T-helper 2 cell (primary cell): ENCODE results near the gene SMIM1.
"Not testable (repeated sequence)": the region's sequence is repeated elsewhere in the genome, so short reads cannot be mapped to it uniquely, and the experiment has no call there.

Experiments used
- DNase-seq, 5 experiments: peaks; one replicate each; pipeline versions ENCODE4 v3.0.0 to v3.0.0-alpha.2; 2012 to 2022

Gene SMIM1

DNA sequence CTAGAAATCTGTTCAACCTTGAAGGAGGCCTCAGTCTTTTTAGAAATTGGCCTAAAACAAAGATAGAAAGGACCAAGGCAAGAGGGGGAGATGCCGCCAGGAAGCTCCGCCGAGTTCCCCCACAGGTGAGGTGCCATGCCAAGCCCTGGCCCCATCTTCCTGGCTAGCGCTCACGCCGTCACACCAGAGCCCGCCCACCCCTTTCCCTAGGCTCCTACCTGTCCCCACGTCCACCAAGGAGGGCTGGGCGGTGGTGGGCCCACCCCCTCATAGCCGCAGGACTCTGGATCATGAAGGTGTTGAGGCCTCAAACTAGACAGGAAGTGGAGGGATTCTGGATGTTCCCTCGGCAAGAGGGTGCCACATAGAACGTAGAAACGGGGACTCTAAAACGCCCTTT lies 35.8 kb upstream of the SMIM1 start:
- DNase-seq = no peak

DNA sequence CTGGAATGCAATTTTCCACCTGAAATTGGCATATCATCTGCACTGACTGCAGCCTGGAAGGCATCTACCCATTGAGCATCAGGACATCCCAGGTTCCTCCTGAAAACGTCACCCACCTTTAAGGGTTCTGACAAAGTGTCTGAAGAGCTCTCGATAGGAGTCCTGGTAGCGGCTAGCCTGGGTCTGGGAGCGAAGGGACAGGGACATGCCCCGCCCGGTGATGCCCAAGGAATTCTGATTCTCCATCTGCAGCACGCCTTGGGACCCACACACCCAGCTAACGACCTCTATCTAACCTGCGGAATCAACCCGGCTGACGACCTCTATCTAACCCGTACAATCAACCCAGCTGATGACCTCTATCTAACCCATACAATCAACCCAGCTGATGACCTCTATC lies 33.6 kb upstream of the SMIM1 start:
- no peak for DNase-seq

DNA sequence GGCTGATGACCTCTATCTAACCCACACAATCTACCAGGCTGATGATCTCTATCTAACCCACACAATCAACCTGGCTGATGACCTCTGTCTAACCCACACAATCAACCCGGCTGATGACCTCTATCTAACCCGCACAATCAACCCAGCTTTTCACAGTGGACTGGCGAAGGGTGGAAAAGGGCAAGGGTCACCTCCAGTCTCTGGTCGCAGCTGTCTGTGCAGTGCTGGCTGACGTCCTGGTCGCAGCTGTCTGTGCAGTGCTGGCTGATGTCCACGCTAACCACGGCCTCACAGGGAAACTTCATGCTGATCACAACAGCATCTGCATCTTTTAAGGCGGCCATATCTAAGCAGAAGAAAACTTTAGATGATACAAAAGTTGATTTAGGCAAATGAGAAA lies 32.5 kb upstream of the SMIM1 start:
- no peak for DNase-seq

DNA sequence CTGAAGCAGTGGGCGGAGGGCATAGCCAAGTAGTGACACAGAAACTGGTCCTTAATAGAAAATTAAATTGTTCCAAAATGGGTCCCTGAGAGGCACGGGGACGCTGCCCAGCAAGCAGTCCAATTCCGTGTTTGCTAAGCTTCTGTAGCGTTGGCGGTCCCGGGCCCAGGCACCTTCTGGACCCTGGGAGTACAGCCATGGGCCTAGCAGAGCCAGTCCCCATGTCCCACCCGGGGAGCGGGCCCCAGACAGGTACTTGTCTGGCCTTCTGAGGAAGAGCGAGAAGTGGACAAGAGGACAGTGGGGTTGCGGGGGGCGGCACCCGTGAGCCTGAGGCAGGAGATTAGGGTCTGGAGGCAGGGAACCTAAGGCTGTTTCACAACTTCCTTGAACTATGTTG lies 31.8 kb upstream of the SMIM1 start:
- no peak for DNase-seq

DNA sequence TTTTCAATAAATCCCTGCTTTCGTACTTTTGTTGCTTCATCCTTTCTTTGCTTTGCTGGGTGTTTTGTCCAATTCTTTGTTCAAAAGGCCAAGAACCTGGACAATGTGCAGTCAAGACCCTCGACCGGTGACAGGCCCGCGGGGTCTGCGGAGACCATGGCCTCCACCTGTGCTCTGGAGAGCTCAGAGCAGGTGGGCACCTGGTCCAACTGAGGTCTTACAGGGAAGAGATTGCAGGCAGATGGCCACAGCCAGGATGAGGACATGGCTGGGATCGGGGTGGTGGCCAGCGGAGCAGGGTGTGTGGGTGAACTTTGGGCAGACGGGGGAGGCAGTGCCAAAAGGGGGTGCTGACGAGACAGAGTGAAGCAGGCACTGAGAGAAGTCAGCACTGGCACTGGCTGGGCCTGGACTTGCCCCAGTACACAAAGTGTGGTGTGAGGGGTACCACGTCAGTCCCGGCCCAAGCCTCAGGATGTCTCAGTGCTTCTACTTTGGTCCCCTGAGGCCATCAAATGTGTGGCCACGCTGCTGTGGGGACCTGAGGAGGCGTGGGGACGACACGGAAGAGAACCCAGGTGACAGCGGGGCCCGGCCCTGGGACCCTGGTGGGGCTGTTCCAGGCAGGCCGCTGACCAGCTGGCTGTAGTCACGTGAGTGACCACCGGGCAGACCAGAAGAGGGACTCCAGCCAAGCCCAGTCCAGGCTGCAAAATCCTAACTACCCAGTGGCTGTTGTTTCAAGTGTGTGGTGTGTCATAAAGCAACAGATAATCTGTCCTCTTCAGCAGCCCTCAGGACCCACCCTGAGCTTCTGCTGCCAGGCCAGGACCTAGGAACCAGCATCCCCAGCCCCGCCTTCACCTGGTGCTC lies 30.7 kb upstream of the SMIM1 start:
- no peak for DNase-seq

DNA sequence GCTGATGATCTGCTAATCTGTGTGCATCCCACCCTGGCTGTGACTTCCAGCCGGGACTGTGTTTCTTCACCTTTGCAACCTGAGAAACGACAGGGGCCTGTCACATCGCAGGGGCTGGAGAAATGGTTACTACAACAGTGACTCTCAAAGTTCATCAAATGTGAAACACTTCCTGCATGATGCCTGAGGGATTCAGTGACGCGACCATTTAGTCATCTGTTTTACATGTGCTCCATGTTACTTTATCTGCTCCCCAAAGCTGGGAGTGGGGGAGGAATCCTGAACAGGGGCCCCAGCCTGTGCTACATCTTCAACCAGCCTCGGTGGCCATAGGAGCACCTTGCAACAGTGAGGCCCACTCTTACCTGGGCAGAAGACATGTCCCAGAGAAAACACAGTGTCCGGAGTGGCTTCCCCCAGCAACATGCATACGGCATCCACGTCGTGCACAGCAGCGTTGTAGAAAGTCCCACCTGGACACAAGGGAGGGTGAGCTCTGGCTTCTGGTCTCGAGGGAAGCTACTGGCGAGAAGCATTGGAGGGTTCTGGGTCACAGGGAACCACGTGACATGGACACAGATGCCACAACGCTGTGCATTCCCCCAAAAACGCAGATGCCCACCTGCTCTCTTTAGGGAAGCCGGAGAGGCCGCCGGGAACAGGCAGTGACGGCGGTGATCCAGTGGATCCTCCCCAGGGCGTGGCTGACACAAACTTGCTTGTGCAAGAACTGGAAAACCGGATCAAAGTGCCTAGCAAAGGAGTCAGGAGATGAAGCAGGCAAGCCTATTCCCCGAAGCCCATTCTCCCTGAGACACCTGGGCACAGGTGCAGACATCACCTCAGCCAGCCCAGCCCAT lies 29.9 kb upstream of the SMIM1 start:
- no peak for DNase-seq

DNA sequence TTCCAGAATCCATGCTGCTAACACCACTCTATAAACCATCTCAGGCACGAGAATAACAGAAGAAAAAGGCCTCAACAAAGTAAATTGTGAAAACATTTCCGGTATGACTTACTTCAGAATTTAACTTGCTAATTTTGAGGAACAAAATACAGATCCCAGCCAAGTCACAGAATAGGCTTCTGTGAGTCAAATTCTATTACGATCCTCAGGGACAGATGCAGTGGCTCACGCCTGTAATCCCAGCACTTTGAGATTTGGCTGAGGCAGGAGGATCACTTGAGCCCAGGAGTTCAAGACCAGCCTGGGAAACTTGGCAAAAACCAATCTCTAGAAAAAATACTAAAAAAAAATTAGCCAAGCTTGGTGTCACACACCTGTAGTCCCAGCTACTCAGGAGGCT lies 29.1 kb upstream of the SMIM1 start:
- no peak for DNase-seq

DNA sequence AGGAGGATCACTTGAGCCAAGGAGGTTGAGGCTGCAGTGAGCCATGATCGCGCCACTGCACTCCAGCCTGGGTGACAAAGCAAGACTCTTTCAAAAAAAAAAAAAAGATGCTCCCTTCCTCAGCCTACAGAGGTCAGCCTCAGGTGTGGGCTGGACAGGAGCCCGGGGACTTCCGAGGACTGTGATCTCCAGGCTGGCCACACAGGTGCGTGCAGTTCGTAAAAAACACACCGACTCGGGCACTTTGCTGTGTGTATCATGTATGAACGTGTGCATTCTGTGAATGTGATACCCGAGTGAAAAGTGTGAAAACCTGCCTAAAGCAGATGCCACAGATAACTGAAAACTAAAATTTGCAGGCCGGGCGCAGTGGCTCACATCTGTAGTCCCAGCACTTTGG lies 28.7 kb upstream of the SMIM1 start:
- DNase-seq = no peak

DNA sequence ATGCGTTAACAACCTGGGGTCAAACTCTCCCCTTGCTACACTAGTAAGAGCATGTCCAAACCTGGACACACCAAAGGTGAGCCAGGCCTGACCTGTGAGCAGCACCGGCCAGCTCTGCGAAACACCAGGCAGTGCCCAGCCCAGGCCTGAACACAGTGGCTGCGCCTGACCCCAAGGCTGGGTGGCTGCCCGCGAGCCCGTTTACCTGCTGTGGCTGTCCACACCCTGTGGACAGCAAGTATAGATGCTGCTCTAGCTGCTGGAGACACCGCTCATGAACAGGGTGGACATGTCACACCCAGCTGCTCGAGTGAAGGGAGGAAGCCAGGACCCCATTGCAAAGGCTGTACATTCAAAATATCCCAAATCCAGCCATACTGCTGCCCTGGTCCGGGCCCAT lies 27.9 kb upstream of the SMIM1 start:
- DNase-seq = no peak

DNA sequence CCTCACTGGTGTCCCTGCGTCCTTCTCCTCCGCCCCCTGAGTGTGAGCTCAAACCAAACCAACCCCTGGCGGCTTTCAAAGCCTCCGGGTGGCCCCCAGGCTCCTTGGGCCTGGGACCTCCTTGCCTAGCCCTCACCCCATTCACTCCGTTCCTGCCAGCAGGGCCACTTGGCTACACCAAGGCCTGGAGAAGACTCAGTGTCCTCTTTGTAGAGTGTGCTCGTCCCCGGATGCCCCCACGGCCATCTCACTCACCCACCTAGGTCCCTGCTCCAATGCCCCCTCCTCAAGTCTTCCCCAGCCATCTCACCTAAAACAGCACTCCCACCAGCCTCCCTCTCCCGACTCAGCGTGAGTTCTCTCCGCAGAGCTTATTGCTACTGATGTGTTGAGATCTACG lies 27.5 kb upstream of the SMIM1 start:
- no peak for DNase-seq

DNA sequence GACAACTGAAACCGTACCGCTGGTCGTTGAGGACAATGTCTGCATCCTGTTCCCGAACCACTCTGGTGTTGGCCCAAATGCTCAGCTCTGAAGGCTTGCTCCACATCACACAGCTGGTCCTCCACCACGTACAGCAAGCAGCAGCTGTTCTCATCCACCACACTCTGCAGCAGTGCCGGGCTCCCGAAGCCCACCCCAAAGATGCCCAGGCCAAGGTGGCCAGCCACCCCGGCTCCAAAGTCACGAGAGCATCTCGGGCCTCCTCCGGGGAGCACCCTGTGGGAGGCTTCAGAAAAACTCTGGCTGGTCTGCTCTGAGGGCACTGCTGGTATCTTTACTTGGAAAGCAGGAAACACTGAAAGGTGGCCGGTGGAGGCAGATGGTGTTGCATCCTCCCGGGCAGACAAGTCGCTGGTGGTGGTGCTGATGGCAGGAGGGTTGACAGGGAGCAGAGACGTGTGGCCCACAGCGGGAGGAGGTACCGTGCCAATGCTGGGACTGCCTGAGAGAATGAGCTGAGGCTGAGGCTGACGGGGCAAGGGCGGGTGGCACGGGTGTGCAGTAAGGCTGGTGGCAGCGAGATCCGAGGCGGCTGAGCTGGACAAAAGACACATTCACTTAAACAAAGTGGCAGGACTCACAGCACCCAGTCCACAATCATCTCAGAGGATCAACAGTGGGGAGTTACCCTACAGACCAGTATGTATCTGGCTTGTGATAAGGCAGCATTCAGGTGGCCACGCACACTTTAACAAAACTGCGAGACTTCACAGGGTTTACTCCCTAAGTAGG lies 26.8 kb upstream of the SMIM1 start:
- DNase-seq = no peak

DNA sequence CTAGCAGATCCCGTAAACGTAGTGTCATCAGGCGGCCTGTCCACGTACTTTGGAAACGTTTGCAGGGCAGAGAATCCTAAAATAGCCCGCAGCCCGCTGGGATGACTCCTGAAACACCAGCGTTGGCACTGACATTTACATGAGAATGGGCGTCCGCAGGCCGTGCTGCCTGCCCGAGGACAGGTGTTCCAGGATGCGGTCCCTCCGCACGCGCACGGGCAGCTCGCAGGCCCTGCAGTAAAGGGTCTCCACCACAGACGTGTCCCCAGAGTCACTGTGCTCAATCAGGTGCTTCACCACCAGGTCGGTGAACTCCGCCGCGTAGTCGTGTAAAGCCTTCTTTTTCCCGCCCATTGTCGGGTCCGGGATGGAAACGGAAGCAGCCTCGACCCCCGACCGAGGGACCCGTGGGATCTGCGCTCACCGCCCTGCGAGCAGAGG lies 26.1 kb upstream of the SMIM1 start:
- DNase-seq = no peak

DNA sequence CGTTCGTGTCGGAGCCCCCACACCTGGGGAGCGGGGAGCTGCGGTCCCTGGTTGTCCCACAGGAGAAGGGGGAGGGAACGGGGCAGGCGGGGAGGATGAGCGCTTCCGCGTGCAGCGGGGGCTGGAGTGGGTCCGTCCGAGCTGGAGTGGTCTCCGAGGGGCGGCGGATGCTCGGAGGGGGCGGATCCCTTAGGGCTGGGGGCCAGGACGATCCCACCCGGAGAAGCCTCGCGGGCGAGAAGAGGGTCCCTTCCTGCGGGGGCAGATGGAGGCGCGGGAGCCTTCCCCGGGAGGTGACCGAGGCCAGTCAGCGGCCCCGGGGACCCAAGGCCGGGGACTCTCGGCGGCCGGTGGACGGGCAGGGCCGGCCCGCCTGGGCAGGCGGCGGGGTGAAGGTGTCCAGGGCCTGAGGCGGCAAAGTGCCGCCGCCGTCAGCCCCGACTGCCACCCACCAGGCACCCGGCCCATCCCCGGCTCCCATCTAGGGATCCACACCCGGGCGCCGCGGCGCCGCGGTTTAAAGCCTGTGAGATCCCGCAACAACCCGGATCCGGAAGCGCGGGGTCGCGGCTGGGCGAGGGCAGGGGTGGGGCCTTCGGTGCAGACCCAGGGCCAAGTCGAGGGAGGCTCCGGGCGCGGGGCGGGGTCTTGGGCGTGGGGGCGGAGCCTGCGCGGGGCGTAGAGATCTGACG lies 25.6 kb upstream of the SMIM1 start:
- DNase-seq = peak; percentile 71 to 90 (median 81)

DNA sequence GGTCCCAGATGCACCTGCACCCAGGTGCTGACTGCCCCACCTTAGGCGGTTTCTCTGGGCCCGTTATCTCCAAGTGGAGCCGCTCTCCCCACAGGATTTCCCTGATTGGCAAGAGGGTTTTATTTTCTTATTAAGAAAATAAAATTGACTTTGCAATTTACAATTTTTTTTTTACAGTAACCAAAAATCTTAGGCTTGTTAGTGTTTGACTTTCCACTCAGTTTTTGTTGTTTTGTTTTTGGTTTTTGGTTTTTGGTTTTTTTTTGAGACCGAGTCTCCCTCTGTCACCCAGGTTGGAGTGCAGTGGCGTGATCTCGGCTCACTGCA lies 25.1 kb upstream of the SMIM1 start:
- no peak for DNase-seq

DNA sequence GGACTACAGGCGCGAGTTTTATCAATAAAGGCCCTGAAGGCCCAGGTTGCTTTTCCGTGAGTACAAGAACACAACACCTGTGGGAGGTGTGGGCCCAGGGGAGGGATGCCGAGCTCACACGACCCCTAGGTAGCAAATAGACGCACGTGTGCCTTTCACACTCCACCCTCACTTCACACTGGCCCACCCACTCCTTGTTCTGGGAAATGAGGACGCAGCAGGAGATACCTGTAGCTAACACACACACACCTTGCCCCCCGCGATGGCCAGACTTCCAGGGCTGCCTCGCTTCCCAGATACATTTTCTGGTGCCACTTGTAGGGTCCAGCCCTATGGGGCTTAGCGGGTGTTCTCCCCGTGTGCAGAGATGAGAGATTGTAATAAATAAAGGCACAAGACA lies 24.6 kb upstream of the SMIM1 start:
- DNase-seq = no peak

DNA sequence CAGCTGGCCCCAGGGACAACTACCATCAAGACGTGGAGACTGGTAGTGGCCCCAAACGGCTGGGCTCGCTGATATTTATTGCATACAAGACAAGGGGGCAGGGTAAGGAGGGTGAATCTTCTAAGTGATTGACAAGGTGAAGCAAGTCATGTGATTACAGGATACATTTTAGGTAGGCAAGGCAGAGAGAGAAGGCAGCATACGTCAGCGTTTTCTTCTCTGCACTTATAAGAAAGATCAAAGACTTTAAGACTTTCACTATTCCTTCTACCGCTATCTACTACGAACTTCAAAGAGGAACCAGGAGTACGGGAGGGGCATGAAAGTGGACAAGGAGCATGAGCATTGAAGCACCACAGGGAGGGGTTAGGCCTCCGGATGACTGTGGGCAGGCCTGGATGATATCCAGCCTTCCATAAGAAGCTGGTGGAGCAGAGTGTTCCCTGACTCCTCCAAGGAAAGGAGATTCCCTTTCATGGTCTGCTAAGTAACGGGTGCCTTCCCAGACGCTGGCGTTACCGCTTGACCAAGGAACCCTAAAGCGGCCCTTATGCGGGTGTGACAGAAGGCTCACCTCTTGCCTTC lies 24.1 kb upstream of the SMIM1 start:
- DNase-seq = not testable (repeated sequence)

DNA sequence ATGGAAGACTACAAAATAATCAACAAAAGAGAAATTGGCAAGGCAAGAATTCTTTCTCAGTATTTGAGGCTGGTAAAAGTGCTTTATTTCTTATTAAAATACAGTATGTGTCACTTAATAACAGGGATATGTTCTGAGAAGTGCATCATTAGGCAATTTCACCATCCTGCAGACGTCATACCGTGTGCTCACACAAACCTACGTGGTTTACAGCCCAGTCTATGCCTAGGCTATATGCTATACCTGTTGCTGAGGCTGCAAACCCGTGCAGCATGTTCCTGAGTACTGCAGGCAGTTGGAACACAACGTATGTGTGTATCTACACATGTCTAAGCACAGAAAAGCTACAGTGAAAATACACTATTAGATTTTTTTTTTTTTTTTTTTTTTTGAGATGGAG lies 23.0 kb upstream of the SMIM1 start:
- no peak for DNase-seq

DNA sequence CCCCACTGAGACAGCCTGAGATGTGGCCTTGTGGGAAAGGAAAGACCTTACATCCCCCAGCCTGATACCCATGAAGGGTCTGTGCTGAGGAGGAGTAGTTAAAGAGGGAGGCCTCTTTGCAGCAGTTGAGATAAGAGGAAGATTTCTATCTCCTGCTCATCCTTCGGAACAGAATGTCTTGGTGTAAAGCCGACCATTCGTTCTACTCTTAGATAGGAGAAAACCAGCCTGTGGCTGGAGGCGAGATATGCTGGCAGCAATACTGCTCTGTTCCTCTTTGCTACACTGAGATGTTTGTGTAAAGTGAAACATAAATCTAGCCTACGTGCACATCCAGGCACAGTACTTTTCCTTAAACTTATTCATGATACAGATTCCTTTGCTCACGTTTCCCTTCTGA lies 21.8 kb upstream of the SMIM1 start:
- no peak for DNase-seq

DNA sequence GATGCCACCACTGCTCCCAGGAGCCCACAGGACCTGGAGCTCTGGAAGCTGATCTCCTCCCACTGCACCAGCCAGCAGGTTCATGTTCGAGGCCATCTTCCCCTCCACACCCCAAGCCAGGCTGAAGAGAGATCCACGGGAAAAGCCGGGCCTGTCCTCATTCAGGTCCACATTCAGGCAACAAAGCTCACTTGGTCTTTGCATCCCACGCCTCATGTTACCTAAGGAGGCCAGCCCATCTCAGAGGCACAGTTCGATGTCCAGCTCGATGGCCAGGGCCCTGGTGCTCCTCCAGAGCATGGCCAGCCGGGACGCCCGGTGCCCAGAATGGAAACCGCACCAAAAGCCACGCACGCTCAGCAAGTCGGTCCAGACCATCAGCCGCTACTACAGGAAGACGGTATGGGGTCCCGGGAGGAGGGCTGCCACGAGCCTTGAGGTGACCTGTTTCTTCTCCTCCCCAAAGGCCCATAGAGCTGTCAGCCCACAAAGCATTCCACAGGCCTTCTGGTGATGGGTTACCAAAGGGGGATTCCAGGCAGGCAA lies 20.1 kb upstream of the SMIM1 start, which contains the start of gene CCDC27:
Gene CCDC27, plus strand, starts transcription at position 51 of the 546 bp plus-strand sequence. Its CDS starts 32 bp downstream, at position 83.
- DNase-seq = no peak

DNA sequence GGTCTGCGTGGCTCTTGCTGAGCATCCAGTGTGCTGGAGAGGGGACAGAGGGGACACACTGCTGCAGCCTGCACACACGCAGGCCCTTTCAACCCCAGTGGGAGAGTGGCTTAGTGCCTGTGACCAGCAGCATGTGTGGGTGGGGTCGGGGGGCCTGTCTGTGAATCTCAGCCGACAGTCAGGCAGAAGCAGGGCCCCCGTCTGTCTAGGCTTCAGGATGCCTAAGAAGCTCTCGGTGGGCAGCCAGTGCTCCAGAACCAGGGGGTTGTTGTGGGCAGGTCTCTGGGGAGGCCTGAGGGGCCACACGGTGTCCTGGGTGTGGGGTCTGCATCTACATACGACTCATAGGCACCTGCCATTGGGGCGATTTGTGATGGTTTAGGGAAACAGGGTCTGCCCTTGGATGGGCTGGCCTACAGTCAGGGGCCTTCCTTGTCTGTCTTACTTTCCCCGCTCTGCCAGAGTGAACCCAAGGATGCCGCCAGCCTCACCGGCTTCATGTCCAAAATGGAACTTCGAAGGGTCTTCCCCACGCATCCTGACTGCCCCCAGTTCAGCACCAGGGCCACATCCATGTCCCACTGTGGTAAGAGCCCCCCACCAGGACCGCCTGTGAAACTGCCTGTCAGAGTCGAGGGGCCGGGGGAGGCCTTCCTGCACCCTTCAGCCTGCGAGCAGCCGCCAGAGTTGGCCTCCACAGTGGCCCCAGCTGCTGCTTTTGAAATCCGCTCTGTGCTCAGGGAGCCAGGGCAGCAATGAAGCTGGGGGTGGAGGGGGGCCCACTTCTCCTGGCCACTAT lies 18.7 kb upstream of the SMIM1 start:
- DNase-seq = no peak

DNA sequence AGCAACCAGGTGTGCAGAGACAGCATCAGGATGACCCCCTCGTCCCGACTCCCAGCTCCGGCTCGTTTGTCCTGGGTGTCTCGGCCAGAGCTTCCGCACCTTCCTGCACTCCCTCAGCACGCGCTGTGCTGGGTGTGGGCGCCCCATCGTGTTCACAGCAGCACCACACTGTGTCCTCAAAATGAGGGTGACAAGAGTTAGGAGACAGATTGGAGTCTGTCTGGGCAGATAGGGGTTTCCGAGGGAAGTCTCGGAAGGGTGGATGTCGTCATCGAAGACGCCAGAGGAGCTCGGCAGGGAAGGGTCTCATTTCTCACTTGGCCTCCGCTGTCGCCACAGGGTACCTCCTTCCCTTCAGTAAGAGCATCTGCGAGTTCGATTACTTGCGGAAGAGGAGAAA lies 16.2 kb upstream of the SMIM1 start:
- DNase-seq = no peak
